Activated naive CD4-positive, alpha-beta T cell treated with anti-CD3 and anti-CD28 coated beads, Interleukin-2, amount 10 ng/mL, durations not matched to agents 5 hours and 36 hours (primary cell): ENCODE results near the gene CALCB. TPM values are rescaled to one million over a fixed set of nuclear protein-coding genes. Genes with fewer than 3 reads are reported as not detected.

Experiments
- total RNA-seq, 2 experiments: library from RNA; stranded (reverse); gene quantifications; one replicate each; pipeline ENCODE4 v1.2.3, GENCODE V29; 2021

Gene CALCB, protein sequence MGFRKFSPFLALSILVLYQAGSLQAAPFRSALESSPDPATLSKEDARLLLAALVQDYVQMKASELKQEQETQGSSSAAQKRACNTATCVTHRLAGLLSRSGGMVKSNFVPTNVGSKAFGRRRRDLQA
- total RNA-seq, result 1 to 10 TPM; 1.1 to 1.3 TPM

DNA sequence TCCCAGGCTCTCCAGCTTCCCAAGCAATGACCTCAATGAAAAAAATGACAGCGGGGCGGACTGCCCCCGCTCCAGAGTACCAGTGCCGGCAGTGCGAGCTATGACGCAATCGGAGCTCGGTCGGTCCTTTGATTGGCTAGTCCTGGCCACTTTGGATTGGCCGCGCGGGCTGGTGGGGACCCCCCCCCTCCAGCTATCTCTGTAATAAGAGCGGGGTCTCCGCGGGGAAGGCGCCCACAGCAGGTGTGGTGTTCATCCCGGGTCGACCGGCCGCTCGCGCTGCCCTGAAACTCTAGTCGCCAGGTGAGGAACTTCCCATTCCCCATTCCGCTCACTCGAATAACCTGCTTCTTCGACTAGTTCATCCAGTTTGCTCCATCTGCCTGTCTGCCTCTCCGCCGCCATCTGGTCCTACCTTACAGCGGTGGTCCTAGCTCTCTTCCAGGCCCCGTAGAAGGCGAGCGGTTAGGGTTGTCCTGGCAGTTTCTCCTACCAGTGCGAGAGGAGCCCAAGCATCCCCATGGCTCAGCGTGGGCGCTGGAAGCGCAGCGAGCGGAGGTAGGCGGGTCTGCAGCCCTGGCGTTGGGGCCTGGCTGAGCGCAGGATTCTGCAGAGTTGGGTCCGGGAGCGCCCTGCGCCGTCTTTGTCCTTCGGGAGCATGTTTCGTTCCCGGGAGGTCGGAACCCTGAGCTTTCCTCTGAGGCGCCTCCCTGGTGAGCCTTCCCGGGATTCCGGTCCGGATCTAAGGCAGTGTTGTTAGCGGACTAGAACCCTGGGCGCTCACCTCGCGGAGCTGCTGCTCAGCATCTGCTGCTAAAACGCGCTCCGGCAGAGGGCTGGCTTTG lies at the start of gene CALCB:
TSS of gene CALCB (plus strand) at position 233 of the 845 bp plus-strand sequence. CDS start 1,126 bp downstream, outside the sequence.

DNA sequence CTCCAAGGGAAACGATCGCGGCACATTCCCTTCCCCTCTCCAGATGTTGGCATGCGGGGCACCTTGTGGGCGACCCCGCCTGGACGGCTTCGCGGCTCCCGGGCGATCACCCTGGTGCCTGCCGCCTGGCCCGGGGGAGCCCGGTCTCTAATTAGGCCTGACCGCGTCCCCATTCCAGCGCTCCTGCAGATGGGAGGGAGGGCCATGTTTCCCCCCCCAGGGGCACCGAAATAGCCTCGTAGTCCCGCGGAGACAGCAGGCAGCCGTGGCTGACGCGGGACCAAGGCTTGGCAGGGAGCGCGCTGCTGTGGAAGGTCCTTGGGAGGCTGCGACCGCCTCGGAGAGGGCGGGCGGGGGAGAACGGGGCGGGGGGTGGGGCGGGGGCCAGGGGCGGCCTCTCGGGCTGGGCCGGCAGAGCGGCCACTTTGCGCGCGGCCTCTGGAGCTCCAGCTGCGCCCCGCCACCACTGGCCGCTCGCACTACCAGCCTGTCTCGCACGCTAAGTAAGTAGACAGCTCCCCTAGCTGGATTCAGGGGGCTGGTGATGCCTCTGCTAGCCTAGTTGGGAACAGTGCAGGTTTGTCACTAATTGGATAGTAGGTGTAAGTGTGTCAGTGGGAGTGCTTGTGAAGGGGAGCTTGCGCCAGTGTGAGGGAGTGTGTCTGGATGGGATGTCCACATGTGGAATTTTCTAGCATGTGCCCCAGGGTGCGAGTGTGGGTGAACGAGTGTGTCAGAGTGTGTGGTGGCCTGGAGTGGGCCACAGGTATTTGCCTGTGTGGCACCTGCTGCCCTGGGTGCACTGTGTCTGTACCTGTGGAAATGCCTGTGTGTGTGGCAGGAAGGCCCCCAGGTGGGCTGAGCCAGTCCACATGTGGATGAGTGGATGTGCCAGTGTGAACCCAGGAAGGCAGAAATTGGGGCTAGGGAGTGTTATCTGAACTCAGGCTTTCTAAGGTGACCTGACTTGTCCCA lies 41.4 kb downstream of the CALCB start, which contains the start of gene INSC:
TSS of gene INSC (plus strand) at position 423 of the 975 bp plus-strand sequence. CDS start 34,252 bp downstream, outside the sequence.

Other genes starting within 250 kb of the CALCB start
- 10 to 100 TPM; 13.4 to 14.1 TPM for gene CYP2R1, start 181.4 kb upstream of the CALCB start, total RNA-seq
- gene CALCA, start 101.2 kb upstream of the CALCB start, total RNA-seq, result not detected
- gene INSC, start 41.3 kb downstream of the CALCB start, total RNA-seq, result under 1 TPM; 0.10 to 0.24 TPM